Mucosa of descending colon (tissue), 3 donors: ENCODE data around the gene CPNE4. TPM values are rescaled to one million over a fixed set of nuclear protein-coding genes. Genes with fewer than 3 reads are reported as not detected.

ENCODE experiments used
- ATAC-seq: fragments of 200-7000 bp; cut with Tn5 transposase; one replicate; pipeline ENCODE4 v1.9.1; 2020; ENCODE audit warnings: mild to moderate bottlenecking, moderate library complexity
- DNase-seq, 3 donors: peaks; one replicate each; pipeline ENCODE4 v3.0.0-alpha.2; 2020
- H3K36me3 ChIP-seq: fragments of 200-600 bp; one replicate; pipeline ENCODE4 v1.8.0; 2021; ENCODE audit warnings: low read depth, mild to moderate bottlenecking
- H3K4me1 ChIP-seq: fragments of 200-600 bp; one replicate; pipeline ENCODE4 v1.8.0; 2021; ENCODE audit warnings: low read depth, mild to moderate bottlenecking
- H3K4me3 ChIP-seq: fragments of 200-600 bp; one replicate; pipeline ENCODE4 v1.8.0; 2021; ENCODE audit warnings: mild to moderate bottlenecking
- H3K9me3 ChIP-seq: fragments of 200-600 bp; one replicate; pipeline ENCODE4 v1.8.0; 2021; ENCODE audit warnings: mild to moderate bottlenecking
- CTCF ChIP-seq: fragments of 200-600 bp; IDR thresholded peaks from one replicate; pipeline ENCODE4 v1.8.0; 2022; ENCODE audit warnings: antibody characterized with exemption, mild to moderate bottlenecking
- intact Hi-C, 2 donors: fragments of 100-400 bp; cut with DNase I in 1 of 2; cut with micrococcal nuclease in 1 of 2; formaldehyde crosslinking; loops; one replicate each; pipeline versions ENCODE4 v1.11.0 to v1.11.1; 2022; cut with DNase I, micrococcal nuclease
- total RNA-seq, 3 donors: library from RNA; stranded (reverse); fragmentation: NEBNext Ultra II Directional in 2 of 3; extraction: Animal tissue kit (Norgen Biotek cat#: 25700) in 2 of 3; gene quantifications; one replicate each; pipeline versions ENCODE4 v1.2.1 to v1.2.4, GENCODE V29; 2021 to 2023
- donor health status: DM: no; HTN: no; CAD: no; lungs with moderate emphysema.
- donor health status: DM: no; HTN: no; CAD: no.
- donor health status: DM: no; HTN: yes; CAD: no.

The CPNE4 gene
- total RNA-seq, 3 donors from 2014 or later, result 0.96 to 3.0 (median 1.1) TPM

GRCh38 chr3:131605916-131606315 lies 428.9 kb downstream of the CPNE4 start:
- no peaks in the 10 kb centered on the region for H3K9me3 ChIP-seq
- no peak overlapping the region for H3K4me3 ChIP-seq
- ATAC-seq (no peak), DNase-seq (no peak)
- intact Hi-C loops, result no loop called here
- no peaks in the 10 kb centered on the region for H3K4me1 ChIP-seq
- no peaks in the 10 kb centered on the region for H3K36me3 ChIP-seq
- no peak for TF ChIP-seq CTCF

GRCh38 chr3:131602011-131602779 lies 432.6 kb downstream of the CPNE4 start:
- intact Hi-C loops, result no loop called here
- H3K4me3 ChIP-seq, result no peak overlapping the region
- no peak for TF ChIP-seq CTCF
- ATAC-seq, result no peak
- DNase-seq, result no peak
- no peaks in the 10 kb centered on the region for H3K9me3 ChIP-seq
- no peaks in the 10 kb centered on the region for H3K4me1 ChIP-seq
- no peaks in the 10 kb centered on the region for H3K36me3 ChIP-seq

GRCh38 chr3:131597816-131598215 lies 437.0 kb downstream of the CPNE4 start:
- H3K4me3 ChIP-seq, result no peak overlapping the region
- no peak for ATAC-seq
- H3K4me1 ChIP-seq, result no peaks in the 10 kb centered on the region

GRCh38 chr3:131596884-131597283 lies 437.9 kb downstream of the CPNE4 start:
- H3K4me3 ChIP-seq, result no peak overlapping the region
- no peak for TF ChIP-seq CTCF
- no peaks in the 10 kb centered on the region for H3K4me1 ChIP-seq
- DNase-seq (no peak), ATAC-seq (no peak)
- H3K36me3 ChIP-seq, result no peaks in the 10 kb centered on the region
- H3K9me3 ChIP-seq, result no peaks in the 10 kb centered on the region
- intact Hi-C loops, result no loop called here

More at GRCh38 chr3:131597816-131598215, 437.0 kb downstream of the CPNE4 start:
- Histone ChIP-seq H3K36me3 (no peaks in the 10 kb centered on the region), H3K9me3 (no peaks in the 10 kb centered on the region)
- intact Hi-C loops, result no loop called here
- TF ChIP-seq CTCF, result no peak
- no peak for DNase-seq

GRCh38 chr3:131591394-131592014 lies 443.3 kb downstream of the CPNE4 start:
- Histone ChIP-seq H3K36me3 (no peaks in the 10 kb centered on the region), H3K4me3 (no peak overlapping the region), H3K9me3 (no peaks in the 10 kb centered on the region), H3K4me1 (no peaks in the 10 kb centered on the region)
- no peak for ATAC-seq
- DNase-seq, result no peak
- intact Hi-C loops, result no loop called here
- TF ChIP-seq CTCF, result no peak
